Measurements from ENCODE around the gene EDC3. TPM values are rescaled to one million over a fixed set of nuclear protein-coding genes. Genes with fewer than 3 reads are reported as not detected.

Gene EDC3
- total RNA-seq, 1 experiment from 2014 or later = 45.1 TPM

- Histone ChIP-seq H3K79me2 (ENCODE audit: insufficient read depth, low read length) (peaks cover 32% of the 10 kb centered on the region; the same call in 1 of the 2 replicates), H2AFZ (ENCODE audit: low read depth, low read length, poor library complexity, severe bottlenecking) (no peak overlapping the region), H3K9me2 (ENCODE audit: insufficient read depth) (no peaks in the 10 kb centered on the region), H3K9me3 (ENCODE audit: control insufficient read depth in 1 of 2, insufficient read depth in 1 of 2, low read depth in 1 of 2, low read length in 2 of 2) (no peaks in the 10 kb centered on the region), H3K27me3 (ENCODE audit: insufficient read depth, low read length) (no peaks in the 10 kb centered on the region), H3K4me2 (ENCODE audit: low read length) (no peak overlapping the region), H3K27ac (ENCODE audit: low read depth, low read length) (no peak overlapping the region), H4K20me1 (ENCODE audit: insufficient read depth) (0 out of 2 replicates have a peak, but pooled peaks cover 5% of the 10 kb centered on the region), H3K4me1 (ENCODE audit: control insufficient read depth in 1 of 2, insufficient read depth in 2 of 2, low read length in 2 of 2) (no peaks in the 10 kb centered on the region), H3K4me3 (replicated peaks in 1 of 2; ENCODE audit: low read depth in 1 of 2, low read length in 2 of 2) (no peak overlapping the region), H3K36me3 (ENCODE audit: control insufficient read depth in 1 of 2, insufficient read depth in 2 of 2, low read length in 2 of 2) (no peaks in the 10 kb centered on the region), H3K9ac (ENCODE audit: low read length) (no peak overlapping the region)
- ChIA-PET RAD21 (ENCODE audit: low non-redundant PET in 1 of 2, low total read pairs in 2 of 2, uncharacterized antibody in 2 of 2, unreplicated experiment in 2 of 2) (no interaction called here), POLR2A (no interaction called here), CTCF (no interaction called here)
- no TSS peak for BruUV-seq (replicated peaks)
- intact Hi-C loops (cut with micrococcal nuclease) = no loop called here
- DNase-seq (ENCODE audit: low read depth, low spot score) = no peak
- ATAC-seq = no peak
- TF ChIP-seq ELF1 (IDR thresholded peaks at IDR 0.05; ENCODE audit: borderline replicate concordance, low read depth) (no peak), CBX3 (IDR thresholded peaks at IDR 0.05; ENCODE audit: low read depth) (no peak), POLR2A (IDR thresholded peaks at IDR 0.05; ENCODE audit: borderline replicate concordance, extremely low read depth, insufficient read depth, insufficient read length) (no peak), EGR1 (IDR thresholded peaks at IDR 0.05; ENCODE audit: low read depth) (no peak), EZH2 (IDR thresholded peaks at IDR 0.05) (no peak), TCF7L2 (IDR thresholded peaks at IDR 0.05; ENCODE audit: borderline replicate concordance, extremely low read depth, insufficient read depth, insufficient read length) (no peak), ZNF274 (IDR thresholded peaks at IDR 0.05; ENCODE audit: low read depth, low read length) (no peak), CTCF (IDR thresholded peaks at IDR 0.05 in 2 of 3, conservative IDR thresholded peaks at IDR 0.05 in 1 of 3; ENCODE audit: borderline replicate concordance in 1 of 3, insufficient read depth in 1 of 3, low read depth in 2 of 3, low read length in 2 of 3) (no peak), CEBPB (IDR thresholded peaks at IDR 0.05; ENCODE audit: low read depth) (no peak), MAX (IDR thresholded peaks at IDR 0.05) (no peak), JUND (IDR thresholded peaks at IDR 0.05) (no peak), ZBTB33 (IDR thresholded peaks at IDR 0.05; ENCODE audit: extremely low read depth, insufficient replicate concordance, low read length) (no peak), ZFX (IDR thresholded peaks at IDR 0.05) (no peak), REST (IDR thresholded peaks at IDR 0.05; ENCODE audit: low read depth) (no peak)
Measured at GRCh38 chr15:74643665-74644204, 52.1 kb downstream of the EDC3 start.
